HS-5 (cell line): ENCODE results near the gene DUS3L.
"Not testable (repeated sequence)": the region's sequence is repeated elsewhere in the genome, so short reads cannot be mapped to it uniquely, and the experiment has no call there.

ENCODE experiments used
- DNase-seq: peaks from one replicate; pipeline ENCODE4 v3.0.0-alpha.2; 2012; ENCODE audit warnings: low read depth

The DUS3L gene

GRCh38 chr19:5772416-5772815 lies 18.5 kb downstream of the DUS3L start:
- DNase-seq: no peak

- no peak for DNase-seq
Measured at GRCh38 chr19:5767949-5768348, 23.0 kb downstream of the DUS3L start.

- no peak for DNase-seq
Measured at GRCh38 chr19:5765220-5765619, 25.7 kb downstream of the DUS3L start.

GRCh38 chr19:5762608-5763217 lies 28.2 kb downstream of the DUS3L start:
- no peak for DNase-seq

- DNase-seq: no peak
Measured at GRCh38 chr19:5753743-5754142, 37.2 kb downstream of the DUS3L start.

GRCh38 chr19:5751709-5752108 lies 39.3 kb downstream of the DUS3L start:
- no peak for DNase-seq

- no peak for DNase-seq
Measured at GRCh38 chr19:5749505-5749904, 41.5 kb downstream of the DUS3L start.

- DNase-seq: not testable (repeated sequence)
Measured at GRCh38 chr19:5748920-5749319, 42.0 kb downstream of the DUS3L start.

GRCh38 chr19:5744999-5745398 lies 46.0 kb downstream of the DUS3L start:
- not testable (repeated sequence) for DNase-seq

- no peak for DNase-seq
Measured at GRCh38 chr19:5743630-5744029, 47.3 kb downstream of the DUS3L start.

GRCh38 chr19:5742051-5742450 lies 48.9 kb downstream of the DUS3L start:
- DNase-seq: no peak

- DNase-seq: no peak
Measured at GRCh38 chr19:5738423-5738822, 52.5 kb downstream of the DUS3L start.
